ENCODE results near the gene ALS2.
"Not testable (repeated sequence)": the region's sequence is repeated elsewhere in the genome, so short reads cannot be mapped to it uniquely, and the experiment has no call there.

ALS2 gene

GRCh38 chr2:201780674-201781493 lies at the start of gene ALS2:
Gene ALS2, minus strand, starts transcription at chr2:201780933. Its CDS starts 12,048 bp downstream, at chr2:201768885.
- H3K9ac ChIP-seq (ENCODE audit: low read length) = peak within 1 kb of the TSS; percentile 74
- peak within 1 kb of the TSS; percentile 78 for H3K27ac ChIP-seq (ENCODE audit: low read depth, low read length)
- H3K4me3 ChIP-seq (ENCODE audit: low read length) = peak within 1 kb of the TSS; percentile 94
- H3K27me3 ChIP-seq (ENCODE audit: control insufficient read depth, insufficient read depth, low read length) = no peaks in the 10 kb centered on the region
- H3K36me3 ChIP-seq (ENCODE audit: control insufficient read depth, insufficient read depth, low read length) = no peaks in the 10 kb centered on the region
- H3K4me1 ChIP-seq (ENCODE audit: control insufficient read depth, insufficient read depth, low read length) = peaks cover 3% of the 10 kb centered on the region

GRCh38 chr2:201828220-201828619 lies 47.5 kb upstream of the ALS2 start:
- H3K27ac ChIP-seq (ENCODE audit: low read depth, low read length) = no peak overlapping the region
- H3K36me3 ChIP-seq (ENCODE audit: control insufficient read depth, insufficient read depth, low read length) = no peaks in the 10 kb centered on the region
- no peak overlapping the region for H3K4me3 ChIP-seq (ENCODE audit: low read length)
- no peak overlapping the region for H3K9ac ChIP-seq (ENCODE audit: low read length)
- H3K4me1 ChIP-seq (ENCODE audit: control insufficient read depth, insufficient read depth, low read length) = no peaks in the 10 kb centered on the region
- no peaks in the 10 kb centered on the region for H3K27me3 ChIP-seq (ENCODE audit: control insufficient read depth, insufficient read depth, low read length)

- H3K27me3 ChIP-seq (ENCODE audit: control insufficient read depth, insufficient read depth, low read length) = no peaks in the 10 kb centered on the region
- no peaks in the 10 kb centered on the region for H3K36me3 ChIP-seq (ENCODE audit: control insufficient read depth, insufficient read depth, low read length)
- no peak overlapping the region for H3K27ac ChIP-seq (ENCODE audit: low read depth, low read length)
- H3K9ac ChIP-seq (ENCODE audit: low read length) = no peak overlapping the region
- H3K4me1 ChIP-seq (ENCODE audit: control insufficient read depth, insufficient read depth, low read length) = no peaks in the 10 kb centered on the region
- no peak overlapping the region for H3K4me3 ChIP-seq (ENCODE audit: low read length)
Measured at GRCh38 chr2:201827621-201828020, 46.9 kb upstream of the ALS2 start.

- Histone ChIP-seq H3K27me3 (ENCODE audit: control insufficient read depth, insufficient read depth, low read length) (no peaks in the 10 kb centered on the region), H3K9ac (ENCODE audit: low read length) (no peak overlapping the region), H3K4me1 (ENCODE audit: control insufficient read depth, insufficient read depth, low read length) (no peaks in the 10 kb centered on the region), H3K4me3 (ENCODE audit: low read length) (no peak overlapping the region), H3K36me3 (ENCODE audit: control insufficient read depth, insufficient read depth, low read length) (no peaks in the 10 kb centered on the region), H3K27ac (ENCODE audit: low read depth, low read length) (no peak overlapping the region)
Measured at GRCh38 chr2:201824212-201824611, 43.5 kb upstream of the ALS2 start.

GRCh38 chr2:201821080-201821479 lies 40.3 kb upstream of the ALS2 start:
- Histone ChIP-seq H3K36me3 (ENCODE audit: control insufficient read depth, insufficient read depth, low read length) (no peaks in the 10 kb centered on the region), H3K9ac (ENCODE audit: low read length) (no peak overlapping the region), H3K27me3 (ENCODE audit: control insufficient read depth, insufficient read depth, low read length) (peaks cover 1% of the 10 kb centered on the region), H3K4me3 (ENCODE audit: low read length) (no peak overlapping the region), H3K4me1 (ENCODE audit: control insufficient read depth, insufficient read depth, low read length) (no peaks in the 10 kb centered on the region), H3K27ac (ENCODE audit: low read depth, low read length) (no peak overlapping the region)

GRCh38 chr2:201820383-201821007 lies 39.8 kb upstream of the ALS2 start:
- H3K9ac ChIP-seq (ENCODE audit: low read length) = no peak overlapping the region
- no peak overlapping the region for H3K4me3 ChIP-seq (ENCODE audit: low read length)
- H3K27ac ChIP-seq (ENCODE audit: low read depth, low read length) = no peak overlapping the region
- H3K27me3 ChIP-seq (ENCODE audit: control insufficient read depth, insufficient read depth, low read length) = peaks cover 2% of the 10 kb centered on the region
- H3K4me1 ChIP-seq (ENCODE audit: control insufficient read depth, insufficient read depth, low read length) = no peaks in the 10 kb centered on the region
- no peaks in the 10 kb centered on the region for H3K36me3 ChIP-seq (ENCODE audit: control insufficient read depth, insufficient read depth, low read length)

GRCh38 chr2:201816657-201817575 lies 36.2 kb upstream of the ALS2 start:
- peaks cover 2% of the 10 kb centered on the region for H3K27me3 ChIP-seq (ENCODE audit: control insufficient read depth, insufficient read depth, low read length)
- H3K4me3 ChIP-seq (ENCODE audit: low read length) = no peak overlapping the region
- H3K36me3 ChIP-seq (ENCODE audit: control insufficient read depth, insufficient read depth, low read length) = no peaks in the 10 kb centered on the region
- H3K9ac ChIP-seq (ENCODE audit: low read length) = no peak overlapping the region
- no peaks in the 10 kb centered on the region for H3K4me1 ChIP-seq (ENCODE audit: control insufficient read depth, insufficient read depth, low read length)
- no peak overlapping the region for H3K27ac ChIP-seq (ENCODE audit: low read depth, low read length)

GRCh38 chr2:201813996-201814760 lies 33.4 kb upstream of the ALS2 start:
- Histone ChIP-seq H3K9ac (ENCODE audit: low read length) (no peak overlapping the region), H3K4me3 (ENCODE audit: low read length) (no peak overlapping the region)

GRCh38 chr2:201810604-201811003 lies 29.9 kb upstream of the ALS2 start:
- not testable (repeated sequence) for H3K9ac ChIP-seq (ENCODE audit: low read length); H3K27me3 ChIP-seq (ENCODE audit: control insufficient read depth, insufficient read depth, low read length); H3K27ac ChIP-seq (ENCODE audit: low read depth, low read length); H3K4me3 ChIP-seq (ENCODE audit: low read length); H3K4me1 ChIP-seq (ENCODE audit: control insufficient read depth, insufficient read depth, low read length); H3K36me3 ChIP-seq (ENCODE audit: control insufficient read depth, insufficient read depth, low read length)

More at GRCh38 chr2:201813996-201814760, 33.4 kb upstream of the ALS2 start:
- Histone ChIP-seq H3K27me3 (ENCODE audit: control insufficient read depth, insufficient read depth, low read length) (peaks cover 2% of the 10 kb centered on the region), H3K36me3 (ENCODE audit: control insufficient read depth, insufficient read depth, low read length) (no peaks in the 10 kb centered on the region), H3K4me1 (ENCODE audit: control insufficient read depth, insufficient read depth, low read length) (no peaks in the 10 kb centered on the region), H3K27ac (ENCODE audit: low read depth, low read length) (no peak overlapping the region)

GRCh38 chr2:201809633-201810032 lies 28.9 kb upstream of the ALS2 start:
- Histone ChIP-seq H3K36me3 (ENCODE audit: control insufficient read depth, insufficient read depth, low read length) (no peaks in the 10 kb centered on the region), H3K27ac (ENCODE audit: low read depth, low read length) (no peak overlapping the region)

GRCh38 chr2:201808027-201808426 lies 27.3 kb upstream of the ALS2 start:
- no peaks in the 10 kb centered on the region for H3K4me1 ChIP-seq (ENCODE audit: control insufficient read depth, insufficient read depth, low read length)
- no peak overlapping the region for H3K4me3 ChIP-seq (ENCODE audit: low read length)
- no peak overlapping the region for H3K9ac ChIP-seq (ENCODE audit: low read length)
- H3K27ac ChIP-seq (ENCODE audit: low read depth, low read length) = no peak overlapping the region
- H3K27me3 ChIP-seq (ENCODE audit: control insufficient read depth, insufficient read depth, low read length) = no peaks in the 10 kb centered on the region
- H3K36me3 ChIP-seq (ENCODE audit: control insufficient read depth, insufficient read depth, low read length) = no peaks in the 10 kb centered on the region

More at GRCh38 chr2:201809633-201810032, 28.9 kb upstream of the ALS2 start:
- Histone ChIP-seq H3K4me3 (ENCODE audit: low read length) (no peak overlapping the region), H3K4me1 (ENCODE audit: control insufficient read depth, insufficient read depth, low read length) (no peaks in the 10 kb centered on the region), H3K27me3 (ENCODE audit: control insufficient read depth, insufficient read depth, low read length) (no peaks in the 10 kb centered on the region), H3K9ac (ENCODE audit: low read length) (no peak overlapping the region)

Measured in rectal smooth muscle tissue (tissue), 1 donor.